NCI-H446 treated with DMSO at 0.1 percent for 48 hours (cell line): ENCODE data around the gene TBC1D10A.

Experiments
- DNase-seq: peaks from one replicate; lab custom pipeline; 2025; lab: John Stamatoyannopoulos, UW

The TBC1D10A gene

DNA sequence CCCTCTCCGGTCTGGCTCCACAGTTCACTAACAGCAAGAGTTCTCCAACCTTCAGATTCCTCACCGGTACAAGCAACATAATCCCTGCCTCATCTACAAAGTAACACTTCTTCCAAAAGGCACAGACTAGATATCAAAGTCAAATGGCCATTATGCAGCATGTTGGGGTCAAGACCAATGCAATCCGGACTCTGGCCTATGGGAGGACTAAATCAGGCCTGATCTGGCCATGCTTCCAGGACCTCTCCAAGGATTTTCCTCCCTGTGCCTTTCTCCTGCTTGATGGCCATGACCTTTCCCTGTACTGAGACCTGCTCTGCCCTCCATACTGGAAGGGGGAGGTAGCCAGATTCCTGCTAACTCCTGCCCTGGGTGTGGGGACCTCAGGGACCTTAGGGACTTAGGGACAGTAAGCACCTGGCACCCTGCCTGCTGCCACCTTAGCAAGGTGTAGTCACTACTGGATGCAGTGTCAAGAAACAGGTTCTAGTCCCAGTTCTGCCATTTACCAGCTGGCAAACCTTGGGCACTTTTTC is 6.7 kb downstream of the TBC1D10A start:
- DNase-seq, result no peak

DNA sequence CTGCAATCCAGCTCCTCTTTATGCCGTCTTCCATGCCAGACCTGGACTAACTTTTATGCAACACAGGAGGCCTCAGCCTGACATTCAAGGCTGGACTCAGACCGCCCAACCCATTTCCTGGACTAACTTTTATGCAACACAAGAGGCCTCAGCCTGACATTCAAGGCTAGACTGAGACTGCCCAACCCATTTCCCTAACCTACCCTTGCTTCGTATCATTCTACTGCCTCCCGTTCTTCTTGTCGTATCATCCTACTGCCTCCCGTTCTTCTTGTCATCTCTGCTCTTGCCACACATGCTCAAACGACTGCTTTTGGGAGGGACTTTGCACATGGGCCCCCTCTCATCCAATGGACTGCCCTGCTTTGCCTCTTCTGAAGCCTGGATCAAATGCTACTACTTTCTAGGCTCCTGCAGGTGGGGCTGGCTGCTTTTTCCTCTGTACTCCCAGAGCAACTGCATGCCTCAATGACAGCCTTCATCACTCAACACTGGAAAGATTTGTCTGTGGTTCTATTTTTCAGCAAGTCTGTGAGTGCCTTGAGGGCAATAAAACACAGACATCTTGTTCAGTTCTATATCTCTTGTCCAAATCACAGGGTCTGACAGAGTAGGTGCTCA is 7.8 kb downstream of the TBC1D10A start:
- DNase-seq, result no peak

DNA sequence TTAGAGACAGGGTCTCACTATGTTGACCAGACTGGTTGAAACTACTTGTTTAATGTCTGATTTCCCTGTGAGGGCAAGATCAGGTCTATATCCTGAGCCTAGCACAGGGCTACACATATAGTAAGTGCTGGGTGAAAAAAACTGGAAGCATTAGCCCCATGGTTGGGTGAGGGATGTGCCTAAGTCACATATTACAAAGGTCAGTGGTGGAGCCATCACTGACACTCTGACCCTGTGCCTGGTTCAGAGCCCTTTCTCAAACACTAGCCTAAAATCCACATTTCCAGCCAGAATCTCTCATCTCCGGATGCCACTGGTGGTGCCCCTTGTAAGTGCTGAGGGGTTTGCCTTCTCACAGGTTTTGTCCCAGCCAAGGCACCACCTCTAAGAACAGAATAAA is 9.0 kb downstream of the TBC1D10A start:
- no peak for DNase-seq

DNA sequence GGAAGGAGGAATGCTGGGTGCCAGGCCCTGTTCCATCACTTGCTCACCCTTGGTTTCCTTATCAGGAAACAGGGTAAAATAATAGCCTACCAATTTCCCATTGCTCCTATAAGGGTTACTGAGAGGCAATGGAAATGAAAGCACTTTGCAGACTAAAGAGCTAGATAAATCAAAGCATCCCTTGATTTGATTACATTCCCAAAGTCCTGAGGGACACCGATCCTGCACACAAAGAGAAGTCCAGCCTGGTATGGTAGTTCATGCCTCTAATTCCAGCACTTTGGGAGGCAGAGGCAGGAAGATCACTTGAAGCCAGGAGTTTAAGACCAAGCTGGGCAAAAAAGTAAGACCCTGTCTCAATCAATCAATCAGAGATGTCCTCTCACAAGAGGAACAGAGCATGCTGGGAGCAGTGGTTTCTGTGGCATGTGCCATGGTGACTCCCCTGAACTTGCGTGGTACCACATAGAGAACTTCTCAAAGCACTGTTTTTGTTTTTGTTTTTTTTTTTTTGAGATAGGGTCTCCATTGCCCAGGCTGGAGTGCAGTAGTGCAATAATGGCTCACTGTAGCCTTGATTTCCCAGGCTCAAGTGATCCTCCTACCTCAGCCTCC is 10.7 kb downstream of the TBC1D10A start:
- DNase-seq, result no peak

DNA sequence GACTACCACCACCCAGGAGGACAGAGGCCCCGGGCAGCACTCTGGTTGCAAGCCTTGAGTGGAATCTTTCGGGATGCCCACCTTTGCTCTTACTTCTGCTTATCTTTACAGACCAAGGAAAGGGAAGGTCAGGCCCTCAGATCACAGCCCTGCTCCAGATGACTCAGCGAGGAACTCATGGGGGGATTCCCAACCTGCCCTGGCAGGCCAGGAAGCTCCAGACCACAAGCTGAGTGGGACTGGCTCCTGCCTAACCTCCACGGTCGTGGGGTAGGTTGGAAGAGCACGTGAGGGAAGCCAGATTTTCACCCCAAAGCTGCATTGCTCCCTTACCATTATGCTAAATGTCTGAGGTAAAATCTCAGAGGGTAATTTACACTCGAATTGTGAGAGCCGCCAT is 11.8 kb downstream of the TBC1D10A start:
- no peak for DNase-seq

DNA sequence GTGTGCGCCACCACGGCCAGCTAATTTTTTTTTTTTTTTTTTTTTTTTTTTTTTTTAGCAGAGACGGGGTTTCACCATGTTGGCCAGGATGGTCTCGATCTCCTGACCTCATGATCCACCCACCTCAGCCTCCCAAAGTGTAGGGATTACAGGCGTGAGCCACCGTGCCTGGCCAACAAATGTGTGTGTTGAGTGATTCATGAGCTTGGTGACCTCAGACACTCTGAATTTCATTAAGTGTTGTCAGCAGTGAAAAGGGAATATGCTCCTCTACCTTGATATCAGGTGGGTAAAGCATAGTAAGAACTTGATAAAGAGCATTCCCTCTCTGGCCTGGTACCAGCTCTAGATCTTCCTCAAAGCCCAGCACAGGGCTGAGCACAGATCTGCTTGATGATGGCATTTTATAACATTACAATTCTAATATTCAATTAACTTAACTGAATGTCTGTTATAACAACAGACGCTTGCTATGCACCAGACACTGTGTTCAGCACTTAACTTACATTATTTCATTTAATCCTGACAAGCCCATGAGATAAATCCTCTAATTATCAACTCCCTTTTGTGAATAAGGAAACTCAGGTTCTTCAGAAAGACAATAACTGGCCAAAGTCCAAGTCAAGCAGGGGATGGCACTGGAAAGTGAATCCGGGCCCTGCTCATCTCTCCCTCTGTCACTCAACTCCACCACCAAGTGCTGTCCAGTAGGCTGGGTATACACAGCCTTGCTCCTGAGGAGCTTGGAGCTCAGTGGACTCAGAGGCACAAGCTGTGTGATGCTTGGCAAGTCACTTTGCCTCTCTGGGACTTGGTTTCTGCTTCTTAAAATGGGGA is 13.0 kb downstream of the TBC1D10A start:
- DNase-seq, result no peak

DNA sequence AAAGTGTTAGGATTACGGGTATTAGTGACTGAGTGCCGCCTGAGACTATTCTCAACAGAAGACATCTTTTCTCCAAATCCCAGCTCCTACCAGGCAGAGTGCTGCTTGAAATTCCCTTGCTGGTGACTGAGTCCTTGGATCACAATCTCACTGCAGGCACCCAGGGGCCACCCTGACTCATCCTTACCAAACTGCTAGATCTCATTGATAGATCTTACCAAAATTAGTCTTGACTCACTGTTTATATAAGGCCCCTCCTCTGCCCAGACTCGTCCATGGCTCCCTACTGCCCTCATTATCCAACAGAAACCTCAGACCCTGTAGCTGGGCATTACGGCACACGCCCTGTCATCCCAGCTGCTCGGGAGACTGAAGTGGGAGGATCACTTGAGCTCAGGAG is 14.7 kb downstream of the TBC1D10A start:
- no peak for DNase-seq

DNA sequence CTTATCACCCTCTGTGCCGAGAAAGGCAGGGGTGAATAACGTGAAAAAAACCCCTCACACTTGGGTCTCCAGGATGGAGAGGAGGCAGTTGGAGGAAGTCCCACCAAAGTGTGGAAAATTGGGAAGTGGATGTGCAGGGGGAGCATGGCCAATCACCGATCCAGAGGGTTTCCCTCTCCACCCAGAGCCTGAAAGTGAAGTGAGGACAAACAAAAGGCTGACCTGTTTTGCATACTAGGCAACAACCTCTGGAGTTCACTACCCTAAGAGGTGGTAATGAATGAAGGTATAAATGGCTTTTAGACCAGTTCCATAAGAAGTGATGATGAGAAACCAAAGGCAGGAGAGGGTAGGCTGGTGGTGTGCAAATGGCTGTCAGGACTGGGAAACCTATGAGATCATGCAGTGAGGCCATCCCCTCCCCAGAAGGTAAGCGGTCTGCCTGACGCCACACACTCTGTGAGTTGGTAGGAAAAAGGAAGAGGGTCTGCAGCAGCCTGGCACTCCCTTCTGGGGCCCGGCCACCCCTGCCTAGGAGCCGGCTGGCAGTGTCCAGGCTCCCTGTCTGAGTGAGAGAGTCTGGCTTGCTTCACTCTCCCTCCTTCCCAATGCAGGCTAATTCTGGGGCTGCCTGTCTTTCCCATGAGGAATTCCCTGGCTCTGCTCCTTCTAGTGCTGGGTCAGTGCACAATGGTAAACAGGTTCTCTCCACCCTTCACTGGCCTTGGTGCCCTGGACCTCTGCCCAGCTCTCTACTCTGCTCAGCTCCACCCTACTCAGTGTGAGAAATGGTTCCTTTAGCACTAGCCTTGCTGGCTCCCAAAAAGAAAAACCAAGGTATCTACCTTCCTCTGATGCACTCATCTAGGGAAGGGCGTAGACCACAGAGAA is 15.6 kb downstream of the TBC1D10A start:
- DNase-seq, result no peak

DNA sequence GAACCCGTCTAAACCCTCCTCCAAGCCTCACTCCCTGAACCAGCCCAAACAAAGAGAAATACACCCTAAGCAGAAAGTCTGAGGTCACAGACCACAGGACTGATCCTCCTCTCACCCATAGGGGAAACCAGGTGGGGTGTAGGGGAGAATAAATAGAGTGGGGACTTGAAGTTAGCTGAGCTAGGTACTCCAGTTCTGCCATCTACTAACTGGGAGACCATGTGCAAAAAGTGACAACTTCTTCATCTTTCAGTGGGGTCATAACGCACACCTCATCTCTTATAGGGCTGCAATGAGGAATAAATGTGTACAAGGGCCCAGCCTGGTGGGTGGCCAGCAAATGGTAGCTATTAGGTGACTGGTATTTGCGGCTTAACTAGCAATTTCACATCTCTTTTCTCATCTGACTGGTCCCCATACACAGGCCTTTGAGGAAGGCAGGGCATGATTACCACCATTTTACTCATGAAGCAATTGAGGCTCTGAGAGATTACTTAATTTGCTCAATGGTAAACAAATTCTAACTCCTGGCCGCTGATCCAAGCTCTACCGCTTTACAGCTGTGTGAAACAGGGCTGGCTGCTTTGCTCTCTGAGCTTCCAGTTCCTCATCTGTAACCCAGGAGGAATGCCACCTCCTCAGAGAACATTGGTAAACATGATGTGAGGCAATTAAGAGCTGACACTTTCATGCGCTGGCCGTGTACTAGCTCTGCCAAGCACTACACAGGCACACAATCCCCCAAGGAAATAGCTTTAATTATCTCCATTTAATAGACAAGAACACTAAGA is 16.6 kb downstream of the TBC1D10A start:
- no peak for DNase-seq

DNA sequence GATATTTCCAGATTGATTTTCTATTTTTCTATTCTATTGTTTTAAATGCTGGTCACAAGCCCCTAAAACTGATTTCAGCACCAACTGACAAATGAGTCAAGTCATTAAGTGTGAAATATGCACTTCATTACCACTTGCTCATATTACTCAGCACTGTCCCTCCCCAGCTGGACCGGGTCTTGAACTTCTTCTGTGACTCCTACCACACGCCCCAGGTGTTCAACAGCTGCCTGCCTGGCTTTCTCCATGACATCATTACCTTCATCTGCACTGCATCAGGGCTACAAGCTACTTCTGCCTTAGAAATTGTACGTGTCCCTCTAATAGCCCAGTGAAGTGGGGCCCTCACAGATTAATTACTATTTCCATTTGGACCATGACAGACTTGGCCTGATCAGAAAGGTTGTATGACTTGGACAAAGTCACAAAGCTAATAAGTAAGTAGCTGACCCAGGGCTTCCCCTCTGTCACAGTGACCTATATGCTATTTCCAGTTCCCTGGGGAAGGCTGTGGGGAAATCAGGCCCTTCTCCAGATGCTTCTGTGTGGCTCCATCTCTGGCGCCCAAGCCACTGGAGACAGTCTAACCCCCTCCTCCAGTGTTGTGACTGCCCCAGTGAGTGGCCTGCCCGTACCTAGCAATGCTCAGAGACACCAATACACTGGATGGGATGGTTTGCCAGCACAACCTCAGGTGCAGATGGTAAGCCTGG is 18.1 kb downstream of the TBC1D10A start:
- no peak for DNase-seq

DNA sequence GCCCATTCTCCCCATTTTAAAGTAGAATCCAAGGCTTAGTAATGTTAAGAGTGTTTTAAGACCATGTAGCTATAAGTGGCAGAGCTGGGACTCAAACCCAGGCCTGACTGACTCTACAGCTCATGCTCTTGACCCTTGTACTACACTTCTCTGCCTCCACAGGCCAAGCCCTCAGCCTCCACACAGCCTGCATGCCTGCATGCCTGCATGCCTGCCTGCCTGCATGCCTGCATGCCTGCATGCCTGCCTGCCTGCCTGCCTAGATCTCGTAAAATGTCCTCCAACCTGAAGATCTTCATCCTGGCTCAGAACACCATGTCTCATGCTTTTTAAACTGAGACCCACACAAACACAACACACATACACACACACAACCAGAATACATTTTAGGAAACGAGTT is 18.6 kb downstream of the TBC1D10A start:
- DNase-seq, result no peak

DNA sequence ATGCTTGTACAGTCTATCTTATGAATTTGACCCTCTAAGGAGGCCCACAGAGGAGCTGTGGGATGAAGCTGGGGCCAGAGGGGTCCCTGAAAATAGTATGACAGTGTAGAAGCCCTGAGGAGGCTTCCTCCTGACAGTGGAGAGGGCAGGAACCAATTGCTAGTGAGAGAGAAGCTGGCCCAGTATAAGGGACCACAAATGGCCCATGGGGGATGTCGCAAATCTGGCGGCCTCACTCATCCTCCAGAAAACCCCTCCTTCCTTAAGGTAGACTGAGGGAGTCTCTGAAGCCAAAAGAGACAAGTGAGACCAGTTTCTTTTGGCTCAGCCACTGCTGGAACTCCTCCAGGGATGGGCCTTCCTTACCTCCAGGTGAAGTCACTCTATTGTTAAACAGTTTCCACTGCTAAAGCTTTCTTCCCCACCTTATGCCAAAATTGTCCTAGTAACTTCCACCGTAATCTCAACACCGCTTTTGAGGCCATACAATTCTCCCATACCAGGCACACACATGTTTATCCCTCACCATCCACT is 19.6 kb downstream of the TBC1D10A start:
- DNase-seq, result no peak

DNA sequence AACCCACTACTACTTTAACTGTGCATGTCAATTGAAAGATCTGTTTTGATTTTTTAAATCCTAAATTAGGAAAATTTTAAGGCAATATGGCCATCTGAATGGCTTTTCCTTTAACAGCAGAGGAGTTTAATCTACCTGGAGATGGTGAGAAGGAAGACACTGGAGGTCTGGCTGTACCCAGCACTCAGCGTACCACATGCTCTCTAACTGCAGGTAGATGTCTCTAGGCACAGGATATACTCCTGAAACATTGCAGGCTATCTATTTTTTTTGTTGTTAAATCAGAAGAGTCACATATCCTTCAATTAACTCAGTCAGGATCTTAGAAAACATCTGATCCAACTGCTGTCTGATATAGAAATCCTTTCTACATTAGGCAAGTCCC is 20.1 kb downstream of the TBC1D10A start:
- DNase-seq, result no peak

DNA sequence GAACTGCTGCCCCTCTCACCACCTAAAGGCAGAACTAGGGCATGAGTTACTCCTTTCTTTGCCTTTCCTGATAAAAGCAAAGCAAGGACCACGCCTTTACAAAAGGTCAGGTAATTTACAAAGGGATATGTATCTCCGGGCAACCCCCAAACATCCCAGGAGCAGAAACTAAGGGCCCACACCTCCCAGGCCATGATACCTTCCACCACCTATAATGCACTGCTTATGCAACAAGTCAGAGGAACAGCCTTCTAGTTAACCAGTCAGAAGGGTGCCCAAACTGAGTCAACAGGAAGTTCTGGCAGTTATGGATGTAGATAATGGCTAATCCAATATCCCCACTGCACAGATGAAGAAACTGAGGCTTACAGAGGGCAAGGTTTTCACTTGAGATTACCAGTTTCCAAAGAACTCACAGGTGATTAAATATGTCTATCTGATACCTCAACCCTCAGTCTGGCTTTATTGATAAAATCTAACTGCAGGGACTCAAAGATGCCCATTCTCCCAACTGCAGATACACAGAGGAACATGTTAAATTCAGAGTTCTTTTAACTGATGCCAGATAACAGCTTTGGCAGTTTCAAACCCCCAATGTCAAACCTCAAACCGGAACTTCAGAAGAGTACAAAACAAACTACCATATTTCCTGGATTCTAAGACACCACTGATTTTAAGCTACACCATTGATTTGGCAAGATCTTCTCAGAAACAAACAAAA is 20.7 kb downstream of the TBC1D10A start:
- DNase-seq, result no peak

DNA sequence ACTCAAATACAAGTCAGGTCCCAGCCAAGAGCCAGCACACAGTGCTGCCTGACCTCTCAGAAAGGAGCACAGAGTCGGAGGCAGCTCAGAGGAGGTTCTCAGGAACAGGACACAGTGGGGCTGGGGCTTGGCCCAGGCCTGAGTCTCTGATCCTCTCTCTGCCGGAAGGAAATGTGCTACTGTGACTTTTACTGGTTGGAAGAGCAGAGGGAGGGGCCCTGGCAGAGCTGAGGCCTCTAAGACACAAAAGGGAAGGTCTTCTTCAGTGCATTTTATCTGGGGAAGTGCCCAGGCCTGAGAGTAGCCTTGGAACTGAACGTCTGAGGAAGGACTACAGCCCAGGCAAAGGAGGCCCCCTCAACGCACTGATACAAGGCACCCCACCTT is 21.2 kb downstream of the TBC1D10A start:
- DNase-seq, result no peak

DNA sequence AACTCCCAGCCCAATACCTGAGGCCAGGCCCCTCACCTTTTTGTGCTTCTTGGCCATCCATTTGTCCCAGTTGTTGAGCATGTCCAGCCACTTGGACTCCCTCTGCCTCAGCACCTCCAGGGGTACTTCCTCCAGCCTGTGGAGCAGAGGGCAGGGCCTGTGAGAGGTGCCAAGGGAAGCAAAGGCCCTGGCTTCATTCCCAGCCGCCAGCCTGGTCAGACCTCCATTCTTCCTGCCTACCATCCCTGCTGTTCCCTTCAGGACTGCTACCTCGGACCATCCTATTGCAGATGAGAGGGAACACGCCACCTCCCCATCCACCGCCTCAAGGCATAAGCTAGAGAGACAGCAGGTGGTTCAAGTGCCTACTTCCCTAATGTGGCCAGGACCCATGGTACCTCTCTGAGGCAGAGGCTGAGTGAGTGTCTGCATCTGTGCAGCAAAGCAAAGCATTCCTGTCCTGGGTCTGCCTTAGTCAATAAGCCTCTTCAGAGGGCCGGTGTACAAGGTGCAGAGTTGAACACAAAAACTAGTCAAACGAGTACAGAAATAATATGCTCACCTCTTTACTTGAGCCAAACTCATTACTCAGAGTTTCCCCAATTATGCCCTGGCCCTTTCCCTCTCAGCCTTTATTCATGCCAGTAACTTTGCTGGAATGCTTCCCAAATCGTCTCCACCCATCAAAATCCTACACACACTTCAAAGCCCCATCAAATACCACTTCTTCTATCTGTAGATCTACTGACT is 22.1 kb downstream of the TBC1D10A start:
- no peak for DNase-seq

DNA sequence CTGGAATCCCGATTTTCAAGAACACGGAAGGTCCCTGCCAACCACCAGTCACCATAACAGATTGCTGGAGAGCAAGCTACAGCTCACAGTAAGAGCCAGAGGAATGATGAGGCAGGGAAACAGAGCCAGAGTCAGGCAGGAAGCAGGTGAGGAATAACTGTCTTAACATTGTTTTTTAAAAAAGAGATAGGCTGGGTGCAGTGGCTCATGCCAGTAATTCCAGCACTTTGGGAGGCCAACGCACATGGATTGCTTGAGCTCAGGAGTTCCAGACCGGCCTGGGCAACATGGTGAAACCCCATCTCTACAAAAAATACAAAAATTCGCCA is 24.0 kb downstream of the TBC1D10A start:
- DNase-seq, result no peak

DNA sequence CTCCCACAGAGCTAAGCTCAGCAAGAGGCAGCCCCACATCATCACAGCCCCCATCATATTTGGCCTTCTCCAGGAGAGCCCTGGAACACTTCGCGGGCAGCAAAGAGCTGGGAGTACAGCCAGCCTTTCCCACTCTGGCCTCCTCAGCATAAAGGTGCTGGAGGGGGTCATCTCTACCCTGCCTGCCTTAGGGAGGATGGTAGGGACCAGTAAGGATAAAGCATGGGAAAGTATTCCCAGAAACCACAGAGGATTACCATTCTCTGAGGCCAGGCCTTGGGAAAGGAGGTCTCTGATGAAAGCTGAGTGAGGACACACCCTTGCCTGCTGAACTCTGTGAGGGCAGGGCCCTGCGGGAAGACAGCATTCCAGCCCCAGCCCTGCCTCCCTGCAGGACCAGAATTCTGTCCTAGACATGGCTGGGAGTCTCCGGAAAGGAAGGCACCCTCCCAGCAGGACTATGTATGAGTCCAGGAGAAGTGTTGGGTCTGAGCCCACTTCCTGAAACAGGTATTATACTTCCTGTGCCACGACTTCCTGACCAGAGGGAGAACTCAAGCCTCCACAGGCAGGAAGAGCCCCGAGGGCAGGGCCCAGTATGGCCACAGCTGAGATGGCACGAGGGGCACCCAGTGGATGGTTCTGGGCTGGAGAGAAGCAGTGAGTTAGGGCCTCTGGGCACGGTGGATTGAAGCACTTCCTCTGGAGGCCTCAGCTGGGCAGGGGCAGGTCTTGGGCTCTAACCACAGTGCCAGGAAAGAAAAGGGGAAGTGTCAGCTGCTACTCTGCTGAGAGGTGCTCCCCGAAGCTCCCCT is 24.5 kb downstream of the TBC1D10A start:
- DNase-seq, result no peak
